ENCODE measurements around the gene GPATCH2. TPM values are rescaled to one million over a fixed set of nuclear protein-coding genes. Genes with fewer than 3 reads are reported as not detected.

The GPATCH2 gene
- total and polyA plus RNA-seq, 10 of the 15 experiments (the other 5 are each of a cell fraction or from before 2014, with no cell fraction given), result 3.2 to 12.2 (median 5.4) TPM

DNA sequence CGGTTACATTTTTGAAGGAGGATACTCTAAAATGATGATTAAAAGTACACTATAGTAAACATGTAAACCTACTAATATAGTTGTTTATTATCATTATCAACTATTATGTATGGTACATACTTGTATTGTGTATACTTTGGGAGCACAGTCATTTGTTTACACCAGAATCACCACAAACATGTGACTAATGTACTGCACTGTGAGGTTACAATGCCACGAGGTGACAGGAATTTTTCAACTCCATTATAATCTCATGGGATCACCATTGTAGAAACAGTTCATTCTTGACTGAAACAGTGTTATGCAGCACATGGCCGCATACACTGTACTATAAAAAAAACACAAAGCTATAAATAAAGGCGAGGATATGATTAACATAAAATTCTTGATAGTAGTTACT, 44.3 kb downstream of the GPATCH2 start (continued):
- TF ChIP-seq, protein P1, sequence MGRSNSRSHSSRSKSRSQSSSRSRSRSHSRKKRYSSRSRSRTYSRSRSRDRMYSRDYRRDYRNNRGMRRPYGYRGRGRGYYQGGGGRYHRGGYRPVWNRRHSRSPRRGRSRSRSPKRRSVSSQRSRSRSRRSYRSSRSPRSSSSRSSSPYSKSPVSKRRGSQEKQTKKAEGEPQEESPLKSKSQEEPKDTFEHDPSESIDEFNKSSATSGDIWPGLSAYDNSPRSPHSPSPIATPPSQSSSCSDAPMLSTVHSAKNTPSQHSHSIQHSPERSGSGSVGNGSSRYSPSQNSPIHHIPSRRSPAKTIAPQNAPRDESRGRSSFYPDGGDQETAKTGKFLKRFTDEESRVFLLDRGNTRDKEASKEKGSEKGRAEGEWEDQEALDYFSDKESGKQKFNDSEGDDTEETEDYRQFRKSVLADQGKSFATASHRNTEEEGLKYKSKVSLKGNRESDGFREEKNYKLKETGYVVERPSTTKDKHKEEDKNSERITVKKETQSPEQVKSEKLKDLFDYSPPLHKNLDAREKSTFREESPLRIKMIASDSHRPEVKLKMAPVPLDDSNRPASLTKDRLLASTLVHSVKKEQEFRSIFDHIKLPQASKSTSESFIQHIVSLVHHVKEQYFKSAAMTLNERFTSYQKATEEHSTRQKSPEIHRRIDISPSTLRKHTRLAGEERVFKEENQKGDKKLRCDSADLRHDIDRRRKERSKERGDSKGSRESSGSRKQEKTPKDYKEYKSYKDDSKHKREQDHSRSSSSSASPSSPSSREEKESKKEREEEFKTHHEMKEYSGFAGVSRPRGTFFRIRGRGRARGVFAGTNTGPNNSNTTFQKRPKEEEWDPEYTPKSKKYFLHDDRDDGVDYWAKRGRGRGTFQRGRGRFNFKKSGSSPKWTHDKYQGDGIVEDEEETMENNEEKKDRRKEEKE (IDR thresholded peaks at IDR 0.05), result no peak
- no peak for TF ChIP-seq TARDBP (IDR thresholded peaks at IDR 0.05; ENCODE audit: borderline replicate concordance)

DNA sequence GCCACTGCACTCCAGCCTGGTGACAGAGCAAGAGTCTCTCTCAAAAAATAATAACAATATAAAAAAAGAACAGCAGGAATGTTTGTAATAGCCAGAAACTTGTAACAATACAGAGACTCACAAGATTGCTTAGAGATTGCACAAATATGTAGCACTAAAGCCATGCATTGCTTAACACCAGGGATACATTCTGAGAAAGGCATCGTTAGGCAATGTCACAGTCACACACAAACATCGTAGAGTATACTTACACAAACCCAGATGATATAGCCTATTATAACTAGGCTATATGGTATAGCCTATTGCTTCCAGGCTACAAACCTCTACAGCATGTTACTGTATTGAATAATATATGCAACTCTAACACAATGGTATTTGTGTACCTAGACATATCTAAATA, 45.3 kb downstream of the GPATCH2 start:
- Histone ChIP-seq H3K4me2 (ENCODE audit: control insufficient read depth, insufficient read depth) (no peak overlapping the region), H3K9me3 (replicated peaks; ENCODE audit: control insufficient read depth, insufficient read depth, low read length) (no peaks in the 10 kb centered on the region), H3K9ac (ENCODE audit: control insufficient read depth, insufficient read depth, low read length) (no peak overlapping the region), H3K36me3 (ENCODE audit: control insufficient read depth in 2 of 2, insufficient read depth in 2 of 2, low read length in 1 of 2) (no peaks in the 10 kb centered on the region), H3K27ac (ENCODE audit: control insufficient read depth, insufficient read depth) (no peak overlapping the region), H3K79me2 (ENCODE audit: control insufficient read depth, insufficient read depth, low read length) (no peaks in the 10 kb centered on the region), H4K20me1 (ENCODE audit: control insufficient read depth, insufficient read depth) (no peaks in the 10 kb centered on the region), H2AFZ (ENCODE audit: control insufficient read depth, low read depth, low read length) (no peak overlapping the region), H3K4me1 (ENCODE audit: control insufficient read depth, insufficient read depth, low read length) (no peaks in the 10 kb centered on the region), H3K4me3 (no peak overlapping the region), H3K27me3 (replicated peaks in 1 of 2; ENCODE audit: control insufficient read depth in 2 of 2, insufficient read depth in 2 of 2, low read length in 1 of 2) (no peaks in the 10 kb centered on the region)
- ChIA-PET RAD21 (ENCODE audit: unreplicated experiment) (no interaction called here), SMC1A (ENCODE audit: uncharacterized antibody, unreplicated experiment) (interaction anchor here (1.1 kb wide), 1 partner anchor 12 kb away, joined by 3 read pairs; no protein-coding TSS in a partner anchor), CTCF (no interaction called here), POLR2A (no interaction called here)
- no peak for FAIRE-seq
- WGBS (ENCODE audit: insufficient coverage, insufficient replicate concordance, low lambda C conversion rate, missing lambda C conversion rate), result 95% methylated on average over 2 of the region's 2 CpGs
- intact Hi-C loops (cut with micrococcal nuclease; ENCODE audit: unreplicated experiment), result no loop called here
- no TSS peak for BruUV-seq (replicated peaks)
- ATAC-seq, result no peak
- no peak for TF ChIP-seq NRF1 (conservative IDR thresholded peaks at IDR 0.05; ENCODE audit: low read depth, low read length)
- TF ChIP-seq WRNIP1 (IDR thresholded peaks at IDR 0.05; ENCODE audit: borderline replicate concordance, low read depth, low read length), result no peak
- no peak for TF ChIP-seq TCF3 (IDR thresholded peaks at IDR 0.05; ENCODE audit: borderline replicate concordance, insufficient read depth, low read depth, low read length)
- no peak for TF ChIP-seq NR2C2 (IDR thresholded peaks at IDR 0.05; ENCODE audit: borderline replicate concordance, control insufficient read depth, insufficient read length, low read depth)
- TF ChIP-seq, protein P2, sequence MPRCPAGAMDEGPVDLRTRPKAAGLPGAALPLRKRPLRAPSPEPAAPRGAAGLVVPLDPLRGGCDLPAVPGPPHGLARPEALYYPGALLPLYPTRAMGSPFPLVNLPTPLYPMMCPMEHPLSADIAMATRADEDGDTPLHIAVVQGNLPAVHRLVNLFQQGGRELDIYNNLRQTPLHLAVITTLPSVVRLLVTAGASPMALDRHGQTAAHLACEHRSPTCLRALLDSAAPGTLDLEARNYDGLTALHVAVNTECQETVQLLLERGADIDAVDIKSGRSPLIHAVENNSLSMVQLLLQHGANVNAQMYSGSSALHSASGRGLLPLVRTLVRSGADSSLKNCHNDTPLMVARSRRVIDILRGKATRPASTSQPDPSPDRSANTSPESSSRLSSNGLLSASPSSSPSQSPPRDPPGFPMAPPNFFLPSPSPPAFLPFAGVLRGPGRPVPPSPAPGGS (IDR thresholded peaks at IDR 0.05; ENCODE audit: borderline replicate concordance, insufficient read depth, low read depth, low read length, poor library complexity, severe bottlenecking), result no peak
- TF ChIP-seq ZBED1 (IDR thresholded peaks at IDR 0.05; ENCODE audit: borderline replicate concordance), result no peak
- TF ChIP-seq, protein P3, sequence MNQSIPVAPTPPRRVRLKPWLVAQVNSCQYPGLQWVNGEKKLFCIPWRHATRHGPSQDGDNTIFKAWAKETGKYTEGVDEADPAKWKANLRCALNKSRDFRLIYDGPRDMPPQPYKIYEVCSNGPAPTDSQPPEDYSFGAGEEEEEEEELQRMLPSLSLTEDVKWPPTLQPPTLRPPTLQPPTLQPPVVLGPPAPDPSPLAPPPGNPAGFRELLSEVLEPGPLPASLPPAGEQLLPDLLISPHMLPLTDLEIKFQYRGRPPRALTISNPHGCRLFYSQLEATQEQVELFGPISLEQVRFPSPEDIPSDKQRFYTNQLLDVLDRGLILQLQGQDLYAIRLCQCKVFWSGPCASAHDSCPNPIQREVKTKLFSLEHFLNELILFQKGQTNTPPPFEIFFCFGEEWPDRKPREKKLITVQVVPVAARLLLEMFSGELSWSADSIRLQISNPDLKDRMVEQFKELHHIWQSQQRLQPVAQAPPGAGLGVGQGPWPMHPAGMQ (IDR thresholded peaks at IDR 0.05; ENCODE audit: borderline replicate concordance), result no peak
- no peak for TF ChIP-seq E2F8 (IDR thresholded peaks at IDR 0.05; ENCODE audit: low read depth, partially characterized antibody)
- TF ChIP-seq HDGF (IDR thresholded peaks at IDR 0.05), result no peak
- no peak for TF ChIP-seq LARP7 (IDR thresholded peaks at IDR 0.05)
- TF ChIP-seq RCOR1 (conservative IDR thresholded peaks at IDR 0.05; ENCODE audit: low read depth, low read length), result no peak
- no peak for TF ChIP-seq JUNB (IDR thresholded peaks at IDR 0.05)
- no peak for DNase-seq (ENCODE audit: low read depth, low spot score)
- in situ Hi-C loops (cut with MboI), result no loop called here

Data from GM12878 (cell line).